Medulla oblongata (tissue), 1 donor: ENCODE data around the gene MAST2.
"Not testable (repeated sequence)": the region's sequence is repeated elsewhere in the genome, so short reads cannot be mapped to it uniquely, and the experiment has no call there.

Source experiments
- DNase-seq: peaks from one replicate; pipeline ENCODE4 v3.0.0-alpha.2; 2015; ENCODE audit errors: extremely low spot score

MAST2 gene

GRCh38 chr1:45857755-45858492 lies 54.5 kb downstream of the MAST2 start:
- not testable (repeated sequence) for DNase-seq

- no peak for DNase-seq
Observed at GRCh38 chr1:45859221-45859620, 55.8 kb downstream of the MAST2 start.

- no peak for DNase-seq
Observed at GRCh38 chr1:45862008-45862407, 58.6 kb downstream of the MAST2 start.

GRCh38 chr1:45863218-45863617 lies 59.8 kb downstream of the MAST2 start:
- no peak for DNase-seq

- peak; percentile 49 for DNase-seq
Observed at GRCh38 chr1:45864167-45865106, 61.0 kb downstream of the MAST2 start.

GRCh38 chr1:45867697-45868348 lies 64.4 kb downstream of the MAST2 start:
- no peak for DNase-seq

- no peak for DNase-seq
Observed at GRCh38 chr1:45868861-45869260, 65.4 kb downstream of the MAST2 start.

- DNase-seq: no peak
Observed at GRCh38 chr1:45870500-45870899, 67.1 kb downstream of the MAST2 start.

GRCh38 chr1:45872173-45872801 lies 68.9 kb downstream of the MAST2 start:
- DNase-seq: peak; percentile 49

- DNase-seq: no peak
Observed at GRCh38 chr1:45876000-45876617, 72.7 kb downstream of the MAST2 start.

GRCh38 chr1:45877264-45877663 lies 73.9 kb downstream of the MAST2 start:
- DNase-seq: no peak

- DNase-seq: no peak
Observed at GRCh38 chr1:45879885-45880598, 76.6 kb downstream of the MAST2 start.

- DNase-seq: no peak
Observed at GRCh38 chr1:45880930-45881329, 77.5 kb downstream of the MAST2 start.

GRCh38 chr1:45883658-45884057 lies 80.2 kb downstream of the MAST2 start:
- no peak for DNase-seq

- no peak for DNase-seq
Observed at GRCh38 chr1:45884700-45885099, 81.3 kb downstream of the MAST2 start.

GRCh38 chr1:45886229-45886628 lies 82.8 kb downstream of the MAST2 start:
- DNase-seq: no peak

GRCh38 chr1:45887156-45887842 lies 83.9 kb downstream of the MAST2 start:
- no peak for DNase-seq

GRCh38 chr1:45890078-45890477 lies 86.7 kb downstream of the MAST2 start:
- DNase-seq: no peak

- no peak for DNase-seq
Observed at GRCh38 chr1:45891087-45891486, 87.7 kb downstream of the MAST2 start.
